Measurements from ENCODE around the gene RAMACL. TPM values are rescaled to one million over a fixed set of nuclear protein-coding genes. Genes with fewer than 3 reads are reported as not detected.

The RAMACL gene
- total RNA-seq, 4 donors from 2014 or later = 1.1 to 1.5 (median 1.1) TPM; not detected in 1

DNA sequence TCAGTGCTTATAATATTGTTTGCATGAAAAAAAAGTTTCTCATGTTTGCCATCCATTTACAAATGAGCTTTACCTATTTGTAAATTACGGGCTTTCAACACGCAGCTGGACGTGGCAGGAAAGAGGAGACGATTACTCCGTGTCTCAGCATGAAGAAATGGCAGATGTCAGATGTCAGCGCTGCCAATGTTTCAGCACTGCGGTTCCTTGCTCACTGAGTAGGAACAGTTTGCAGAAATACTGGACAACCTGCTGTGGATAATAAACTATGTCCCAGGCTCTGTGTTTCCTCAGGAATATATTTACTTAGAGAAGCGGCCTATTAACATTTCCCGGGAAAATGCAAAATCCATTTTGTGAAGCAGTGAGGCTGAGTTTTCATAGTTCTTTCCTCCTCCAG is 22.7 kb downstream of the RAMACL start:
- H3K27ac ChIP-seq = no peak overlapping the region
- DNase-seq = no peak
- no peaks in the 10 kb centered on the region for H3K9me3 ChIP-seq
- H3K36me3 ChIP-seq = no peaks in the 10 kb centered on the region
- TF ChIP-seq POLR2A (IDR thresholded peaks at IDR 0.05) = no peak
- TF ChIP-seq, protein P1, sequence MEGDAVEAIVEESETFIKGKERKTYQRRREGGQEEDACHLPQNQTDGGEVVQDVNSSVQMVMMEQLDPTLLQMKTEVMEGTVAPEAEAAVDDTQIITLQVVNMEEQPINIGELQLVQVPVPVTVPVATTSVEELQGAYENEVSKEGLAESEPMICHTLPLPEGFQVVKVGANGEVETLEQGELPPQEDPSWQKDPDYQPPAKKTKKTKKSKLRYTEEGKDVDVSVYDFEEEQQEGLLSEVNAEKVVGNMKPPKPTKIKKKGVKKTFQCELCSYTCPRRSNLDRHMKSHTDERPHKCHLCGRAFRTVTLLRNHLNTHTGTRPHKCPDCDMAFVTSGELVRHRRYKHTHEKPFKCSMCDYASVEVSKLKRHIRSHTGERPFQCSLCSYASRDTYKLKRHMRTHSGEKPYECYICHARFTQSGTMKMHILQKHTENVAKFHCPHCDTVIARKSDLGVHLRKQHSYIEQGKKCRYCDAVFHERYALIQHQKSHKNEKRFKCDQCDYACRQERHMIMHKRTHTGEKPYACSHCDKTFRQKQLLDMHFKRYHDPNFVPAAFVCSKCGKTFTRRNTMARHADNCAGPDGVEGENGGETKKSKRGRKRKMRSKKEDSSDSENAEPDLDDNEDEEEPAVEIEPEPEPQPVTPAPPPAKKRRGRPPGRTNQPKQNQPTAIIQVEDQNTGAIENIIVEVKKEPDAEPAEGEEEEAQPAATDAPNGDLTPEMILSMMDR (IDR thresholded peaks at IDR 0.05) = no peak
- no peak overlapping the region for H3K4me3 ChIP-seq
- H3K27me3 ChIP-seq = no peaks in the 10 kb centered on the region
- no peaks in the 10 kb centered on the region for H3K4me1 ChIP-seq

DNA sequence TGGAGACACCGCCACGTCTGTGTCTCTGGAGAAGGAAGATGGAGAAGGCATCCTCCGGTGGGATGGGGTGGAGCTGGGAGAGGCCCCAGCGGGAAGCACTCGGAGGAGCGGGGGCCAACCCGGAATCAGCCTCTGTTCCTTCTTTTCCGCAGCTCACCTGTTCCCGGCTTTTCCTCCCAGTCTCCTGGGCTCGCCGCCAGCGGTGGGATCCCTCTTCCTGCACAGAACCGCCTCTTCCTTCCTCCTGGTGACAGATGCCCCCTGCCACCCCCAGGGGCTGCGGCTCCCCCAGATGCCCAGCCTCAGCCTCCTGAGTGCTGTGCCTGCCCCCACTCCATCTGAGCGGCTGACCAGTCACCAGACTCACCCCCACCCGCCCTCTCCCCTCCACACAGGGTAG is 23.3 kb downstream of the RAMACL start:
- Histone ChIP-seq H3K27me3 (no peaks in the 10 kb centered on the region), H3K4me3 (no peak overlapping the region), H3K27ac (no peak overlapping the region), H3K36me3 (no peaks in the 10 kb centered on the region), H3K4me1 (no peaks in the 10 kb centered on the region), H3K9me3 (no peaks in the 10 kb centered on the region)
- TF ChIP-seq, protein P1 (IDR thresholded peaks at IDR 0.05) = no peak
- no peak for TF ChIP-seq POLR2A (IDR thresholded peaks at IDR 0.05)
- DNase-seq = no peak

DNA sequence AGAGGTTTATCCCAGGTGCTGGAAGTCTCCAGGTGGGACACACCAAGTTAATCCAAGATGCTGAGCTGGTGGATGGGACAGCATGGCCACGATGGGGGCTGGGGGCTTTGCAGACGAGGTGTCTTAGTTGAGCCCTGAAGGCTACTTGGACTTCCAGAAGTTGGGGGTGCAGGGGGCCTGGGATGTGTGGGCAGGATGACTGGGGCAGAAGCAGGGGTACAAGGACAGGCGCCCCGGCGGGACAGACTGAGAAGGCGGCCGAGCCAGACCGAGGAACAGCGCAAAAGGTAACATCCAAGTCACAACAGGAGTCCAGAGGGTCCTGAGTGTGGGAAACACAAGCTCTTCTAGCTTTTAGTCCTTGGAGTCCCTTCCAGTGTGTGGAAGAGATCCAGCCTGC is 23.8 kb downstream of the RAMACL start:
- no peak overlapping the region for H3K27ac ChIP-seq
- no peaks in the 10 kb centered on the region for H3K36me3 ChIP-seq
- no peaks in the 10 kb centered on the region for H3K27me3 ChIP-seq
- no peak overlapping the region for H3K4me3 ChIP-seq
- H3K4me1 ChIP-seq = no peaks in the 10 kb centered on the region
- no peak for DNase-seq
- TF ChIP-seq, protein P1 (IDR thresholded peaks at IDR 0.05) = no peak
- no peak for TF ChIP-seq POLR2A (IDR thresholded peaks at IDR 0.05)
- H3K9me3 ChIP-seq = no peaks in the 10 kb centered on the region

DNA sequence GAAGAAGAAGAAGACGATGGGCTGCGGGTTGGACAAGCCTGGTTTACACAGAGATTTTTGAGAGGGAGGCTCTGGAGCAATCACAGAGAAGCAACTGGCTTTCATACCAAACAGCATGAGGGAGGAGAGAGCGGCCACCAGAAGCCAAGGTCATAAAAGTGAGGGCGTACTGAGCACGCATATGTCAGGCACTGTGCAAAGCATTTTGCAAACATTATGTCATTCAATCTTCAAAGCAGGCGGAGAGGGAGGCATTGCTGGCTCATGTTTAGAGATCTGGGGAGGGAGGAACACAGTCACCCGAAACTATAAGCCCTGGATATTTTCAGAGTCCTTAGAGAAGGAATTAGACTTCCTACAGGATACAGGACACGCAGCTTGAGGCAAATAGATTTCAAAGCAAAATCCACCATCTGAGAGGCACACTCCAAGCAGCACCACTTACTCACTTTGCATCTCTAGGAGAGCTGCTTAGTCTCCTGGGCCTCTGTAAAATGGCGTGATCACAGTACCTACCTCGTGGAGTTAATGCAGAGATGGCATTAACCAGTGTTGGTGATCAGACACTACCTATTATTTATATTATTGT is 24.6 kb downstream of the RAMACL start:
- no peak for DNase-seq
- H3K4me3 ChIP-seq = no peak overlapping the region

DNA sequence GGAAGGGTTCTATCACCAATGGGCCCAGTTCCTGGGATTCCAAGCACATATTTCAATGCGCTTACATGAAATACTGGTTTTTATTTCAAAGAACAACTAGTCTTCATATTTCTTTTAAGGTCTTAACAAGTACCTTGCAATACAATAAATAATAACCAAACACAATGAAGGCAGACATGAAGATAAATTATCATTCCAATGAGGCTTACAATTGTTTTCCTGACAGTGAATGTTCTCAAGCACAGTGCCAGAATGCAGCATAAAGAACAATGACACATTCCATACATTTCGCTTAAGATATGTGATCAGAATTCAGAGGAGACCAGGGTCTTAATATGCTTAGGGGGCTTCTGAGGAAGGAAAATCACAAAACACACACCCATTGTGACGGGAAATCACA is 26.3 kb downstream of the RAMACL start:
- no peak for TF ChIP-seq POLR2A (IDR thresholded peaks at IDR 0.05)
- TF ChIP-seq, protein P1 (IDR thresholded peaks at IDR 0.05) = no peak
- Histone ChIP-seq H3K27me3 (no peaks in the 10 kb centered on the region), H3K4me1 (no peaks in the 10 kb centered on the region), H3K9me3 (no peaks in the 10 kb centered on the region), H3K36me3 (no peaks in the 10 kb centered on the region), H3K4me3 (no peak overlapping the region), H3K27ac (no peak overlapping the region)
- no peak for DNase-seq

More for the DNA sequence above, 24.6 kb downstream of the RAMACL start:
- Histone ChIP-seq H3K9me3 (no peaks in the 10 kb centered on the region), H3K36me3 (no peaks in the 10 kb centered on the region), H3K4me1 (no peaks in the 10 kb centered on the region), H3K27me3 (no peaks in the 10 kb centered on the region), H3K27ac (no peak overlapping the region)
- TF ChIP-seq, protein P1 (IDR thresholded peaks at IDR 0.05) = no peak
- no peak for TF ChIP-seq POLR2A (IDR thresholded peaks at IDR 0.05)

DNA sequence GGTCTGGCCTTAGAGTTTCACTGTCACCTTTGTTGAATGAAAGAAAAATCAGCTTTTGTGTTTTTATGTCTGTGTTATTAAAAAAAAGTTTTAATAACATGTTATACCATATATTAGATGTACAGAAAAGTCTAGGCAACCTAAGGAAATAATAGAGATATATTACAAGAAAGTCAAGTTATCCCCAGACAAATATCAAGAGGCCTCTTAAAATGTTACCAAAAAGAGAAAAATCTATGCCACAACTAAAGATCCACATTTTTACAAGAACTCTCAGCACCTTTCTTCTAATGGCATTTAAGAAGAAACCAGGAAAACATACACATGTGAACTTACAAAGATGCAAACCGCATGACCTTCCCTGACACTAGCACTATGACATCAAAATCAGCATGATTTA is 26.8 kb downstream of the RAMACL start:
- no peak for TF ChIP-seq POLR2A (IDR thresholded peaks at IDR 0.05)
- TF ChIP-seq, protein P1 (IDR thresholded peaks at IDR 0.05) = no peak
- H3K27me3 ChIP-seq = no peaks in the 10 kb centered on the region
- H3K4me3 ChIP-seq = no peak overlapping the region
- DNase-seq = no peak
- no peaks in the 10 kb centered on the region for H3K4me1 ChIP-seq
- no peaks in the 10 kb centered on the region for H3K9me3 ChIP-seq
- no peaks in the 10 kb centered on the region for H3K36me3 ChIP-seq
- H3K27ac ChIP-seq = no peak overlapping the region
